ENCODE data around the gene MOBP.

MOBP gene

GRCh38 chr3:39521456-39521855 lies 54.0 kb downstream of the MOBP start:
- no peak overlapping the region for H3K4me3 ChIP-seq
- DNase-seq (ENCODE audit: low spot score) = no peak
- no peak overlapping the region for H3K27ac ChIP-seq
- no peak for TF ChIP-seq CTCF (IDR thresholded peaks at IDR 0.05)

- DNase-seq (ENCODE audit: low spot score) = no peak
- no peak for TF ChIP-seq CTCF (IDR thresholded peaks at IDR 0.05)
- no peak overlapping the region for H3K4me3 ChIP-seq
Observed at GRCh38 chr3:39524107-39524506, 56.6 kb downstream of the MOBP start.

GRCh38 chr3:39528844-39529243 lies 61.4 kb downstream of the MOBP start:
- DNase-seq (ENCODE audit: low spot score) = no peak
- Histone ChIP-seq H3K27ac (no peak overlapping the region), H3K4me3 (no peak overlapping the region)
- TF ChIP-seq CTCF (IDR thresholded peaks at IDR 0.05) = no peak

More at GRCh38 chr3:39524107-39524506, 56.6 kb downstream of the MOBP start:
- H3K27ac ChIP-seq = no peak overlapping the region

GRCh38 chr3:39529577-39529976 lies 62.1 kb downstream of the MOBP start:
- no peak for DNase-seq (ENCODE audit: low spot score)
- TF ChIP-seq CTCF (IDR thresholded peaks at IDR 0.05) = no peak
- H3K4me3 ChIP-seq = no peak overlapping the region
- H3K27ac ChIP-seq = no peak overlapping the region

- no peak for TF ChIP-seq CTCF (IDR thresholded peaks at IDR 0.05)
- H3K27ac ChIP-seq = no peak overlapping the region
Observed at GRCh38 chr3:39531066-39531465, 63.6 kb downstream of the MOBP start.

GRCh38 chr3:39531665-39532064 lies 64.2 kb downstream of the MOBP start:
- no peak for TF ChIP-seq CTCF (IDR thresholded peaks at IDR 0.05)
- DNase-seq (ENCODE audit: low spot score) = no peak
- H3K4me3 ChIP-seq = no peak overlapping the region
- no peak overlapping the region for H3K27ac ChIP-seq

More at GRCh38 chr3:39531066-39531465, 63.6 kb downstream of the MOBP start:
- DNase-seq (ENCODE audit: low spot score) = no peak
- no peak overlapping the region for H3K4me3 ChIP-seq

GRCh38 chr3:39532777-39533176 lies 65.3 kb downstream of the MOBP start:
- DNase-seq (ENCODE audit: low spot score) = no peak
- TF ChIP-seq CTCF (IDR thresholded peaks at IDR 0.05) = no peak
- Histone ChIP-seq H3K27ac (no peak overlapping the region), H3K4me3 (no peak overlapping the region)
